ENCODE measurements around the gene ZNF106. TPM values are rescaled to one million over a fixed set of nuclear protein-coding genes. Genes with fewer than 3 reads are reported as not detected.

The ZNF106 gene
- total and polyA plus RNA-seq, 4 donors = 7.5 to 25.4 (median 20.5) TPM

- Histone ChIP-seq H3K4me1 (ENCODE audit: control insufficient read depth in 4 of 4, insufficient read depth in 4 of 4, low read length in 3 of 4) (no peaks in the 10 kb centered on the region), H3K9me3 (ENCODE audit: control insufficient read depth in 4 of 4, low read length in 3 of 4) (no peaks in the 10 kb centered on the region), H3K4me3 (ENCODE audit: low read depth in 1 of 3, low read length in 3 of 3) (no peak overlapping the region), H3K27me3 (ENCODE audit: control insufficient read depth in 4 of 4, insufficient read depth in 4 of 4, low read length in 3 of 4) (no peaks in the 10 kb centered on the region), H3K9ac (ENCODE audit: low read depth in 1 of 2, low read length in 2 of 2) (no peak overlapping the region), H3K36me3 (ENCODE audit: control insufficient read depth in 4 of 4, insufficient read depth in 3 of 4, low read depth in 1 of 4, low read length in 3 of 4) (peaks cover 13 to 68% (median 59%) of the 10 kb centered on the region in 4 donors), H3K27ac (ENCODE audit: low read depth in 1 of 2, low read length in 2 of 2) (no peak overlapping the region)
- TF ChIP-seq RXRA (IDR thresholded peaks at IDR 0.05) = no peak
- no peak for TF ChIP-seq NR2F2 (IDR thresholded peaks at IDR 0.05)
- no peak for TF ChIP-seq TAF1 (conservative IDR thresholded peaks at IDR 0.05)
- no peak for TF ChIP-seq RAD21 (IDR thresholded peaks at IDR 0.05)
- TF ChIP-seq, protein P1, sequence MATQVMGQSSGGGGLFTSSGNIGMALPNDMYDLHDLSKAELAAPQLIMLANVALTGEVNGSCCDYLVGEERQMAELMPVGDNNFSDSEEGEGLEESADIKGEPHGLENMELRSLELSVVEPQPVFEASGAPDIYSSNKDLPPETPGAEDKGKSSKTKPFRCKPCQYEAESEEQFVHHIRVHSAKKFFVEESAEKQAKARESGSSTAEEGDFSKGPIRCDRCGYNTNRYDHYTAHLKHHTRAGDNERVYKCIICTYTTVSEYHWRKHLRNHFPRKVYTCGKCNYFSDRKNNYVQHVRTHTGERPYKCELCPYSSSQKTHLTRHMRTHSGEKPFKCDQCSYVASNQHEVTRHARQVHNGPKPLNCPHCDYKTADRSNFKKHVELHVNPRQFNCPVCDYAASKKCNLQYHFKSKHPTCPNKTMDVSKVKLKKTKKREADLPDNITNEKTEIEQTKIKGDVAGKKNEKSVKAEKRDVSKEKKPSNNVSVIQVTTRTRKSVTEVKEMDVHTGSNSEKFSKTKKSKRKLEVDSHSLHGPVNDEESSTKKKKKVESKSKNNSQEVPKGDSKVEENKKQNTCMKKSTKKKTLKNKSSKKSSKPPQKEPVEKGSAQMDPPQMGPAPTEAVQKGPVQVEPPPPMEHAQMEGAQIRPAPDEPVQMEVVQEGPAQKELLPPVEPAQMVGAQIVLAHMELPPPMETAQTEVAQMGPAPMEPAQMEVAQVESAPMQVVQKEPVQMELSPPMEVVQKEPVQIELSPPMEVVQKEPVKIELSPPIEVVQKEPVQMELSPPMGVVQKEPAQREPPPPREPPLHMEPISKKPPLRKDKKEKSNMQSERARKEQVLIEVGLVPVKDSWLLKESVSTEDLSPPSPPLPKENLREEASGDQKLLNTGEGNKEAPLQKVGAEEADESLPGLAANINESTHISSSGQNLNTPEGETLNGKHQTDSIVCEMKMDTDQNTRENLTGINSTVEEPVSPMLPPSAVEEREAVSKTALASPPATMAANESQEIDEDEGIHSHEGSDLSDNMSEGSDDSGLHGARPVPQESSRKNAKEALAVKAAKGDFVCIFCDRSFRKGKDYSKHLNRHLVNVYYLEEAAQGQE (IDR thresholded peaks at IDR 0.05) = no peak
- TF ChIP-seq, protein P2, sequence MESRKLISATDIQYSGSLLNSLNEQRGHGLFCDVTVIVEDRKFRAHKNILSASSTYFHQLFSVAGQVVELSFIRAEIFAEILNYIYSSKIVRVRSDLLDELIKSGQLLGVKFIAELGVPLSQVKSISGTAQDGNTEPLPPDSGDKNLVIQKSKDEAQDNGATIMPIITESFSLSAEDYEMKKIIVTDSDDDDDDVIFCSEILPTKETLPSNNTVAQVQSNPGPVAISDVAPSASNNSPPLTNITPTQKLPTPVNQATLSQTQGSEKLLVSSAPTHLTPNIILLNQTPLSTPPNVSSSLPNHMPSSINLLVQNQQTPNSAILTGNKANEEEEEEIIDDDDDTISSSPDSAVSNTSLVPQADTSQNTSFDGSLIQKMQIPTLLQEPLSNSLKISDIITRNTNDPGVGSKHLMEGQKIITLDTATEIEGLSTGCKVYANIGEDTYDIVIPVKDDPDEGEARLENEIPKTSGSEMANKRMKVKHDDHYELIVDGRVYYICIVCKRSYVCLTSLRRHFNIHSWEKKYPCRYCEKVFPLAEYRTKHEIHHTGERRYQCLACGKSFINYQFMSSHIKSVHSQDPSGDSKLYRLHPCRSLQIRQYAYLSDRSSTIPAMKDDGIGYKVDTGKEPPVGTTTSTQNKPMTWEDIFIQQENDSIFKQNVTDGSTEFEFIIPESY (IDR thresholded peaks at IDR 0.05) = no peak
- TF ChIP-seq JUND (IDR thresholded peaks at IDR 0.05) = no peak
- TF ChIP-seq SP1 (IDR thresholded peaks at IDR 0.05) = no peak
- over 99% methylated on average over 2 of the region's 2 CpGs for WGBS
- DNase-seq (ENCODE audit: low spot score) = no peak
Measured at GRCh38 chr15:42421376-42421775, 69.6 kb downstream of the ZNF106 start.

DNA sequence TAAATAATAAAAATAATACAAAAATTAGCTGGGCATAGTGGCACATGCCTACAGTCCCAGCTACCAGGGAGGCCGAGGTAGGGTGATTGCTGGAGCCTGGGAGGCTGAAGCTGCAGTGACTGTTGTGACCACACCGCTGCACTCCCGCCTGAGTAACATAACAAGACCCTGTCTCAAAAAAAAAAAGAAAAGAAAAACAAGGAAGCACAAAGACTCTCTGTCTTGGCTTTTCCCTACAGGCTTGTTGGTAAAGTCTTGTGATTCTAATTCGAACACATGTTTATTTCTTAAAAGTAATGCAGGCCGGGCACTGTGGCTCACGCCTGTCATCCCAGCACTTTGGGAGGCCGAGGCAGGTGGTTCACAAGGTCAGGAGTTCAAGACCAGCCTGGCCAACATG is 71.6 kb downstream of the ZNF106 start:
- Histone ChIP-seq H3K9me3 (ENCODE audit: control insufficient read depth in 4 of 4, low read length in 3 of 4) (no peaks in the 10 kb centered on the region), H3K36me3 (ENCODE audit: control insufficient read depth in 4 of 4, insufficient read depth in 3 of 4, low read depth in 1 of 4, low read length in 3 of 4) (peaks cover 15 to 67% (median 56%) of the 10 kb centered on the region in 4 donors), H3K27ac (ENCODE audit: low read depth in 1 of 2, low read length in 2 of 2) (no peak overlapping the region), H3K4me1 (ENCODE audit: control insufficient read depth in 4 of 4, insufficient read depth in 4 of 4, low read length in 3 of 4) (no peaks in the 10 kb centered on the region), H3K9ac (ENCODE audit: low read depth in 1 of 2, low read length in 2 of 2) (no peak overlapping the region), H3K27me3 (ENCODE audit: control insufficient read depth in 4 of 4, insufficient read depth in 4 of 4, low read length in 3 of 4) (no peaks in the 10 kb centered on the region), H3K4me3 (ENCODE audit: low read depth in 1 of 3, low read length in 3 of 3) (no peak overlapping the region)
- DNase-seq (ENCODE audit: low spot score) = no peak
- 90% methylated on average over 7 of the region's 7 CpGs for WGBS
- TF ChIP-seq EGR1 (IDR thresholded peaks at IDR 0.05; ENCODE audit: low read depth in 2 of 2) (no peak), HNF4G (IDR thresholded peaks at IDR 0.05) (no peak), YY1 (IDR thresholded peaks at IDR 0.05) (no peak), NR2F2 (IDR thresholded peaks at IDR 0.05) (no peak), FOXA1 (IDR thresholded peaks at IDR 0.05) (no peak)
- TF ChIP-seq, protein P1 (IDR thresholded peaks at IDR 0.05) = no peak
- TF ChIP-seq, protein P2 (IDR thresholded peaks at IDR 0.05) = no peak

Measured in liver (tissue), 9 donors.